Smooth muscle cell (in vitro differentiated cells): Measurements from ENCODE around the gene COPB2. TPM values are rescaled to one million over a fixed set of nuclear protein-coding genes. Genes with fewer than 3 reads are reported as not detected.

Source experiments
- DNase-seq: peaks from one replicate; lab custom pipeline; 2025; ENCODE audit not compliant: unreplicated experiment; lab: John Stamatoyannopoulos, UW
- H2AFZ ChIP-seq: fragments of 200-600 bp; sonication (generic); 2 replicates; pipeline ENCODE4 v1.6.0; 2016; ENCODE audit warnings: antibody characterized with exemption, low read depth, mild to moderate bottlenecking
- H3F3A ChIP-seq: fragments of 200-600 bp; sonication (generic); 2 replicates; pipeline ENCODE4 v1.6.0; 2017; ENCODE audit warnings: antibody characterized with exemption, low read depth
- H3K27ac ChIP-seq: fragments of 200-600 bp; sonication (generic); 2 replicates; pipeline ENCODE4 v1.5.1; 2016; ENCODE audit warnings: low read depth, mild to moderate bottlenecking
- H3K27me3 ChIP-seq: fragments of 200-600 bp; sonication (generic); 2 replicates; pipeline ENCODE4 v1.6.1; 2016; ENCODE audit warnings: low read depth, mild to moderate bottlenecking
- H3K36me3 ChIP-seq: fragments of 200-600 bp; sonication (generic); 2 replicates; pipeline ENCODE4 v1.5.1; 2016; ENCODE audit warnings: low read depth
- H3K4me1 ChIP-seq: fragments of 200-600 bp; sonication (generic); 2 replicates; pipeline ENCODE4 v1.5.1; 2016; ENCODE audit warnings: low read depth
- H3K4me2 ChIP-seq: fragments of 200-600 bp; sonication (generic); 2 replicates; pipeline ENCODE4 v1.6.0; 2016; ENCODE audit warnings: mild to moderate bottlenecking
- H3K4me3 ChIP-seq: fragments of 200-600 bp; sonication (generic); 2 replicates; pipeline ENCODE4 v1.5.1; 2016; ENCODE audit warnings: mild to moderate bottlenecking
- H3K79me2 ChIP-seq: fragments of 200-600 bp; sonication (generic); 2 replicates; pipeline ENCODE4 v1.6.0; 2016; ENCODE audit warnings: low read depth, mild to moderate bottlenecking
- H3K9ac ChIP-seq: fragments of 200-600 bp; sonication (generic); 2 replicates; pipeline ENCODE4 v1.6.0; 2016; ENCODE audit warnings: low read depth
- H3K9me3 ChIP-seq: fragments of 200-600 bp; sonication (generic); replicated peaks from 2 replicates; pipeline ENCODE4 v1.5.1; 2016; ENCODE audit warnings: low read depth
- H4K20me1 ChIP-seq: fragments of 200-600 bp; sonication (generic); 2 replicates; pipeline ENCODE4 v1.6.0; 2016; ENCODE audit warnings: low read depth
- CTCF ChIP-seq: fragments of 200-600 bp; sonication (generic); IDR thresholded peaks from 2 replicates; pipeline ENCODE4 v1.5.1; 2017; ENCODE audit warnings: borderline replicate concordance, mild to moderate bottlenecking, antibody characterized with exemption; ENCODE audit not compliant: insufficient read depth, poor library complexity, severe bottlenecking
- WGBS: methylation state at CpG from one replicate; pipeline ENCODE4 v1.1.7; 2016; ENCODE audit warnings: low lambda C conversion rate; 5-methylcytosine and 5-hydroxymethylcytosine counted together
- polyA plus RNA-seq: library from polyadenylated mRNA; unstranded; fragments of >200 nt; fragmentation: Nextera tagmentation; extraction: Ambion mirVana; gene quantifications from 2 replicates; pipeline ENCODE4 v1.2.1, GENCODE V29; 2016
- total RNA-seq: library from RNA; depleted of rRNA; stranded (reverse); fragments of >200 nt; gene quantifications from 2 replicates; pipeline ENCODE4 v1.2.3, GENCODE V29; 2014

Gene COPB2
- total and polyA plus RNA-seq, 2 experiments from 2014 or later = 157 to 194 TPM

- 93% methylated on average over 5 of the region's 5 CpGs for WGBS
- DNase-seq = no peak
- Histone ChIP-seq H3K79me2 (no peaks in the 10 kb centered on the region), H3K9me3 (no peaks in the 10 kb centered on the region), H3K4me2 (no peak overlapping the region), H3K36me3 (no peaks in the 10 kb centered on the region), H3K27me3 (peaks cover 30% of the 10 kb centered on the region), H2AFZ (no peak overlapping the region), H3K4me3 (no peak overlapping the region), H3K9ac (no peak overlapping the region), H3F3A (no peaks in the 10 kb centered on the region), H4K20me1 (no peaks in the 10 kb centered on the region), H3K27ac (no peak overlapping the region), H3K4me1 (no peaks in the 10 kb centered on the region)
- no peak for TF ChIP-seq CTCF
These were observed 62.2 kb downstream of the COPB2 start for GRCh38 chr3:139327231-139327630.

GRCh38 chr3:139326707-139327106 is 62.7 kb downstream of the COPB2 start:
- H3K36me3 ChIP-seq = no peaks in the 10 kb centered on the region
- H3F3A ChIP-seq = no peaks in the 10 kb centered on the region
- no peak for TF ChIP-seq CTCF
- no peaks in the 10 kb centered on the region for H3K79me2 ChIP-seq
- no peak overlapping the region for H2AFZ ChIP-seq
- no peak for DNase-seq
- H3K4me2 ChIP-seq = no peak overlapping the region
- no peaks in the 10 kb centered on the region for H4K20me1 ChIP-seq
- 83% methylated on average over 4 of the region's 4 CpGs for WGBS
- H3K9ac ChIP-seq = no peak overlapping the region
- no peak overlapping the region for H3K4me3 ChIP-seq
- H3K27ac ChIP-seq = no peak overlapping the region
- no peaks in the 10 kb centered on the region for H3K4me1 ChIP-seq
- H3K9me3 ChIP-seq = no peaks in the 10 kb centered on the region
- H3K27me3 ChIP-seq = peaks cover 25% of the 10 kb centered on the region

GRCh38 chr3:139326131-139326530 is 63.3 kb downstream of the COPB2 start:
- Histone ChIP-seq H3K79me2 (no peaks in the 10 kb centered on the region), H3K36me3 (no peaks in the 10 kb centered on the region), H3K27ac (no peak overlapping the region), H3K27me3 (peaks cover 19% of the 10 kb centered on the region), H3K4me2 (no peak overlapping the region), H3F3A (no peaks in the 10 kb centered on the region), H3K9me3 (no peaks in the 10 kb centered on the region), H3K9ac (no peak overlapping the region), H2AFZ (no peak overlapping the region), H3K4me3 (no peak overlapping the region), H4K20me1 (no peaks in the 10 kb centered on the region), H3K4me1 (no peaks in the 10 kb centered on the region)
- 91% methylated on average over 5 of the region's 5 CpGs for WGBS
- no peak for DNase-seq
- no peak for TF ChIP-seq CTCF

GRCh38 chr3:139325551-139325950 is 63.9 kb downstream of the COPB2 start:
- Histone ChIP-seq H3K79me2 (no peaks in the 10 kb centered on the region), H3K4me3 (no peak overlapping the region), H4K20me1 (no peaks in the 10 kb centered on the region), H3K4me2 (no peak overlapping the region), H3K27ac (no peak overlapping the region), H3K4me1 (no peaks in the 10 kb centered on the region), H3K36me3 (no peaks in the 10 kb centered on the region), H3K9me3 (no peaks in the 10 kb centered on the region), H3F3A (no peaks in the 10 kb centered on the region), H3K27me3 (peaks cover 14% of the 10 kb centered on the region), H3K9ac (no peak overlapping the region), H2AFZ (no peak overlapping the region)
- no peak for TF ChIP-seq CTCF
- 83% methylated on average over 3 of the region's 3 CpGs for WGBS
- DNase-seq = no peak
